RPMI8226 (cell line): ENCODE data around the gene CD44.

ENCODE experiments used
- DNase-seq: peaks from one replicate; pipeline ENCODE4 v3.0.0-alpha.2; 2015

The CD44 gene

GRCh38 chr11:35241083-35241482, 102.1 kb downstream of the CD44 start:
- DNase-seq: no peak

GRCh38 chr11:35241531-35241930, 102.6 kb downstream of the CD44 start:
- no peak for DNase-seq

- DNase-seq: no peak
Measured at GRCh38 chr11:35242412-35243242, 103.7 kb downstream of the CD44 start.

GRCh38 chr11:35243774-35244173, 104.8 kb downstream of the CD44 start:
- DNase-seq: no peak

- DNase-seq: no peak
Measured at GRCh38 chr11:35245056-35245455, 106.1 kb downstream of the CD44 start.

- DNase-seq: no peak
Measured at GRCh38 chr11:35245786-35246185, 106.8 kb downstream of the CD44 start.

GRCh38 chr11:35246745-35247144, 107.8 kb downstream of the CD44 start:
- no peak for DNase-seq

- no peak for DNase-seq
Measured at GRCh38 chr11:35247428-35247827, 108.5 kb downstream of the CD44 start.

- DNase-seq: no peak
Measured at GRCh38 chr11:35247863-35248262, 108.9 kb downstream of the CD44 start.

GRCh38 chr11:35248558-35249323, 109.8 kb downstream of the CD44 start:
- no peak for DNase-seq

GRCh38 chr11:35250192-35250591, 111.2 kb downstream of the CD44 start:
- no peak for DNase-seq

GRCh38 chr11:35250621-35251020, 111.7 kb downstream of the CD44 start:
- no peak for DNase-seq

GRCh38 chr11:35253237-35253636, 114.3 kb downstream of the CD44 start:
- no peak for DNase-seq

- DNase-seq: no peak
Measured at GRCh38 chr11:35255514-35255913, 116.5 kb downstream of the CD44 start.

GRCh38 chr11:35256296-35256695, 117.3 kb downstream of the CD44 start:
- DNase-seq: no peak

GRCh38 chr11:35257281-35257680, 118.3 kb downstream of the CD44 start:
- DNase-seq: no peak

- DNase-seq: no peak
Measured at GRCh38 chr11:35259529-35259928, 120.6 kb downstream of the CD44 start.

- DNase-seq: no peak
Measured at GRCh38 chr11:35260342-35260985, 121.5 kb downstream of the CD44 start.

GRCh38 chr11:35261197-35261596, 122.2 kb downstream of the CD44 start:
- no peak for DNase-seq

GRCh38 chr11:35262056-35262455, 123.1 kb downstream of the CD44 start:
- no peak for DNase-seq

GRCh38 chr11:35262735-35263134, 123.8 kb downstream of the CD44 start:
- no peak for DNase-seq

- no peak for DNase-seq
Measured at GRCh38 chr11:35265755-35266454, 126.9 kb downstream of the CD44 start.

GRCh38 chr11:35267504-35267903, 128.5 kb downstream of the CD44 start:
- DNase-seq: no peak
